Activated effector memory CD4-positive, alpha-beta T cell treated with Interleukin-2 at 50 U/mL for 16 hours (primary cell): Measurements from ENCODE around the gene CHD9NB.
"Not testable (repeated sequence)": the region's sequence is repeated elsewhere in the genome, so short reads cannot be mapped to it uniquely, and the experiment has no call there.

Source experiments
- DNase-seq: peaks from one replicate; pipeline ENCODE4 v3.0.0-alpha.2; 2020

The CHD9NB gene

GRCh38 chr16:53055541-53056391 lies 3.1 kb upstream of the CHD9NB start:
- DNase-seq = no peak

- DNase-seq = peak; percentile 63
Measured at GRCh38 chr16:53054670-53055485, 2.2 kb upstream of the CHD9NB start, which contains the start of gene CHD9. TSS of gene CHD9 (plus strand) at chr16:53054991. CDS start at chr16:53156090, 101,099 bp downstream.

- no peak for DNase-seq
Measured at GRCh38 chr16:53053967-53054669, 1.4 kb upstream of the CHD9NB start.

GRCh38 chr16:53051255-53051654 lies 1.4 kb downstream of the CHD9NB start:
- not testable (repeated sequence) for DNase-seq

- no peak for DNase-seq
Measured at GRCh38 chr16:53048139-53048915, 4.4 kb downstream of the CHD9NB start.

- DNase-seq = not testable (repeated sequence)
Measured at GRCh38 chr16:53047515-53047914, 5.2 kb downstream of the CHD9NB start.

- DNase-seq = no peak
Measured at GRCh38 chr16:53045341-53046220, 7.1 kb downstream of the CHD9NB start.

- DNase-seq = no peak
Measured at GRCh38 chr16:53043986-53044601, 8.6 kb downstream of the CHD9NB start.

- no peak for DNase-seq
Measured at GRCh38 chr16:53043428-53043831, 9.3 kb downstream of the CHD9NB start.

GRCh38 chr16:53042235-53042701 lies 10.4 kb downstream of the CHD9NB start:
- no peak for DNase-seq

- no peak for DNase-seq
Measured at GRCh38 chr16:53041320-53042051, 11.2 kb downstream of the CHD9NB start.

- no peak for DNase-seq
Measured at GRCh38 chr16:53040788-53041187, 11.9 kb downstream of the CHD9NB start.

GRCh38 chr16:53036711-53037110 lies 16.0 kb downstream of the CHD9NB start:
- DNase-seq = not testable (repeated sequence)

- no peak for DNase-seq
Measured at GRCh38 chr16:53036066-53036465, 16.6 kb downstream of the CHD9NB start.

- no peak for DNase-seq
Measured at GRCh38 chr16:53035176-53035942, 17.3 kb downstream of the CHD9NB start.

GRCh38 chr16:53034306-53034705 lies 18.4 kb downstream of the CHD9NB start:
- no peak for DNase-seq

- DNase-seq = no peak
Measured at GRCh38 chr16:53031323-53031942, 21.3 kb downstream of the CHD9NB start.

- no peak for DNase-seq
Measured at GRCh38 chr16:53029971-53030370, 22.7 kb downstream of the CHD9NB start.

- no peak for DNase-seq
Measured at GRCh38 chr16:53024045-53024444, 28.7 kb downstream of the CHD9NB start.
